H9 (cell line): ENCODE data around the gene LAMC2. TPM values are rescaled to one million over a fixed set of nuclear protein-coding genes. Genes with fewer than 3 reads are reported as not detected.

Source experiments
- DNase-seq: peaks from one replicate; pipeline ENCODE4 v3.0.0-alpha.2; 2017
- H2AFZ ChIP-seq: one replicate; pipeline ENCODE4 v1.6.1; 2013; ENCODE audit warnings: mild to moderate bottlenecking, low read length, control low read depth, moderate library complexity
- H2AK5ac ChIP-seq: 2 replicates; pipeline ENCODE4 v1.6.1; 2013; ENCODE audit warnings: low read length, control low read depth, mixed read lengths; ENCODE audit not compliant: insufficient read length
- H2BK120ac ChIP-seq: one replicate; pipeline ENCODE4 v1.6.1; 2013; ENCODE audit warnings: low read depth, mild to moderate bottlenecking, low read length, control low read depth, inconsistent platforms; ENCODE audit not compliant: poor library complexity, severe bottlenecking
- H2BK12ac ChIP-seq: 2 replicates; pipeline ENCODE4 v1.6.1; 2013; ENCODE audit warnings: low read length, control low read depth, mixed read lengths, low read depth; ENCODE audit not compliant: insufficient read length
- H2BK15ac ChIP-seq: 2 replicates; pipeline ENCODE4 v1.6.1; 2013; ENCODE audit warnings: low read depth, low read length, control low read depth
- H2BK20ac ChIP-seq: one replicate; pipeline ENCODE4 v1.6.1; 2013; ENCODE audit warnings: low read depth, mild to moderate bottlenecking, low read length, control low read depth, inconsistent platforms; ENCODE audit not compliant: poor library complexity, severe bottlenecking
- H2BK5ac ChIP-seq: 2 replicates; pipeline ENCODE4 v1.6.1; 2013; ENCODE audit warnings: low read length, control low read depth, mixed read lengths; ENCODE audit not compliant: insufficient read length
- H3K14ac ChIP-seq: 2 replicates; pipeline ENCODE4 v1.6.1; 2013; ENCODE audit warnings: low read length, control low read depth; ENCODE audit not compliant: insufficient read depth
- H3K18ac ChIP-seq: 2 replicates; pipeline ENCODE4 v1.6.1; 2013; ENCODE audit warnings: low read depth, mild to moderate bottlenecking, mixed read lengths, low read length, control low read depth; ENCODE audit not compliant: insufficient read length
- H3K23ac ChIP-seq: 2 replicates; pipeline ENCODE4 v1.6.1; 2013; ENCODE audit warnings: low read length, control low read depth, mixed read lengths, low read depth; ENCODE audit not compliant: insufficient read length
- H3K23me2 ChIP-seq: 2 replicates; pipeline ENCODE4 v1.6.1; 2013; ENCODE audit warnings: low read depth, mild to moderate bottlenecking, mixed read lengths, low read length, control low read depth; ENCODE audit not compliant: insufficient read length, poor library complexity, severe bottlenecking
- H3K27ac ChIP-seq: 2 replicates; pipeline ENCODE4 v1.5.1; 2013; ENCODE audit warnings: low read length, control low read depth, mixed read lengths, low read depth; ENCODE audit not compliant: insufficient read length
- H3K27me3 ChIP-seq: 2 replicates; pipeline ENCODE4 v1.6.1; 2013; ENCODE audit warnings: low read length, control low read depth, inconsistent platforms; ENCODE audit not compliant: insufficient read depth
- H3K4ac ChIP-seq: 2 replicates; pipeline ENCODE4 v1.6.1; 2013; ENCODE audit warnings: low read depth, mild to moderate bottlenecking, control low read depth, inconsistent platforms, low read length, moderate library complexity
- H3K4me1 ChIP-seq: 2 replicates; pipeline ENCODE4 v1.6.1; 2013; ENCODE audit warnings: low read length, control low read depth, inconsistent platforms; ENCODE audit not compliant: insufficient read depth
- H3K4me2 ChIP-seq: 2 replicates; pipeline ENCODE4 v1.6.1; 2013; ENCODE audit warnings: low read length, control low read depth, mixed read lengths; ENCODE audit not compliant: insufficient read length, insufficient read depth
- H3K56ac ChIP-seq: 2 replicates; pipeline ENCODE4 v1.6.1; 2013; ENCODE audit warnings: low read depth, mild to moderate bottlenecking, mixed read lengths, low read length, control low read depth; ENCODE audit not compliant: insufficient read length
- H3K79me1 ChIP-seq: 2 replicates; pipeline ENCODE4 v1.6.1; 2013; ENCODE audit warnings: low read depth, mild to moderate bottlenecking, moderate library complexity, low read length, control low read depth, inconsistent platforms; ENCODE audit not compliant: insufficient read depth, poor library complexity, severe bottlenecking
- H3K79me2 ChIP-seq: 2 replicates; pipeline ENCODE4 v1.6.1; 2013; ENCODE audit warnings: low read length, control low read depth, inconsistent platforms; ENCODE audit not compliant: insufficient read depth
- H3K9ac ChIP-seq: 2 replicates; pipeline ENCODE4 v1.6.1; 2013; ENCODE audit warnings: low read length, control low read depth, mixed read lengths; ENCODE audit not compliant: insufficient read length; ENCODE audit errors: extremely low read depth
- H3K9me3 ChIP-seq: one replicate; pipeline ENCODE4 v1.6.1; 2013; ENCODE audit warnings: low read depth, low read length, inconsistent platforms; ENCODE audit not compliant: control insufficient read depth
- H3T11ph ChIP-seq: one replicate; pipeline ENCODE4 v1.6.1; 2013; ENCODE audit warnings: mild to moderate bottlenecking, low read length, control low read depth, inconsistent platforms
- H4K20me1 ChIP-seq: one replicate; pipeline ENCODE4 v1.6.1; 2013; ENCODE audit not compliant: control insufficient read depth, insufficient read length, insufficient read depth
- H4K5ac ChIP-seq: 2 replicates; pipeline ENCODE4 v1.6.1; 2013; ENCODE audit warnings: low read depth, mild to moderate bottlenecking, mixed read lengths, low read length, control low read depth; ENCODE audit not compliant: insufficient read length
- H4K8ac ChIP-seq: replicated peaks from 2 replicates; pipeline ENCODE4 v1.6.1; 2013; ENCODE audit warnings: low read length, control low read depth, mixed read lengths, low read depth; ENCODE audit not compliant: insufficient read length
- H4K91ac ChIP-seq: 2 replicates; pipeline ENCODE4 v1.6.1; 2013; ENCODE audit warnings: low read depth, mild to moderate bottlenecking, moderate library complexity, mixed read lengths, low read length, control low read depth; ENCODE audit not compliant: insufficient read length
- H3K27ac Mint-ChIP-seq, 3 experiments: 2 replicates in 2 of 3; 3 replicates in 1 of 3; pipeline ENCODE4 v1.8.0; 2020 to 2021; ENCODE audit warnings: mixed read lengths in 3 of 3, mild to moderate bottlenecking in 1 of 3, moderate library complexity in 1 of 3
- H3K27me3 Mint-ChIP-seq: 2 replicates; pipeline ENCODE4 v1.8.0; 2021; ENCODE audit warnings: low read depth, mild to moderate bottlenecking, moderate library complexity, mixed read lengths
- H3K36me3 Mint-ChIP-seq, 3 experiments: 2 replicates in 2 of 3; 3 replicates in 1 of 3; pipeline ENCODE4 v1.8.0; 2020 to 2021; ENCODE audit warnings: low read depth in 3 of 3, mixed read lengths in 3 of 3; ENCODE audit not compliant: insufficient read depth in 1 of 3
- H3K4me1 Mint-ChIP-seq, 2 experiments: 2 replicates each; pipeline ENCODE4 v1.8.0; 2020; ENCODE audit warnings: mixed read lengths in 2 of 2
- H3K4me3 Mint-ChIP-seq, 2 experiments: 2 replicates in 1 of 2; 3 replicates in 1 of 2; pipeline ENCODE4 v1.8.0; 2020 to 2021; ENCODE audit warnings: mild to moderate bottlenecking in 2 of 2, mixed read lengths in 2 of 2, moderate library complexity in 1 of 2
- H3K9me3 Mint-ChIP-seq, 2 experiments: 2 replicates in 1 of 2; 3 replicates in 1 of 2; pipeline ENCODE4 v1.8.0; 2020; ENCODE audit warnings: mild to moderate bottlenecking in 2 of 2, mixed read lengths in 2 of 2, moderate library complexity in 1 of 2
- WGBS: extraction: QIAGEN DNeasy Blood & Tissue Kit; methylation state at CpG from one replicate; pipeline ENCODE4 v1.1.7; 2013; ENCODE audit warnings: missing lambda C conversion rate, low lambda C conversion rate, mixed read lengths; ENCODE audit not compliant: insufficient read length; ENCODE audit errors: extremely low coverage; 5-methylcytosine and 5-hydroxymethylcytosine counted together
- total RNA-seq: library from RNA; stranded (reverse); gene quantifications from 2 replicates; pipeline ENCODE4 v1.2.1, GENCODE V29; 2021
- TF ChIP-seq, protein P1 (sequence below): fragments of 200-600 bp; sonication (generic); conservative IDR thresholded peaks from 3 replicates; pipeline ENCODE4 v1.8.0; 2021; ENCODE audit warnings: antibody characterized with exemption, mild to moderate bottlenecking

Gene LAMC2
- total RNA-seq, 1 experiment from 2014 or later = 7.4 TPM

DNA sequence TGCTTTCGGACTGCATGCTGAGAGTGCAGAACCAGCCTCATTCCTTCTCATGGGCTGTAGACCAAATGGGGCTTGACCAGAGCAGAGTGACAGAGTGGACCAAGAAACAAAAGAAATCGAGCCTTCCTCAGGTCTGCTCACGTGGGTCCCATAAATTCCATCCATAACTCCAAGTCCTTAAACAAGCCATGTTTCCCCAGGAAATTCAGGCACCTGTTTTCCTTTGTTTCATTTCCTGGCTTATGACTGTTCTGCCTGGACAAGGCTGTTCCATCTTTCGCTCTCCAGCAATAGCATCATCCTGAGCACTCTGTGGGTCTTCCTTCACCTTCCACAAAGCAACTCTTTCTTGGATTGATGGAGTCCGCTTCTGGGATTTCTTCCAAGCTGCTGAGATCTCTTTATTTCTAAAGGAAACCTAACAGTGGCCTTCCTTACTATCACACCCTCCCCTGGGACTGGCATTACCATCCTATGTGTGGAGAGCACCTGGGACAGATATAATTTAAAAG lies 63.9 kb downstream of the LAMC2 start:
- no peak overlapping the region for H4K91ac ChIP-seq
- H2BK120ac ChIP-seq = no peak overlapping the region
- H3K4me2 ChIP-seq = no peak overlapping the region
- no peak overlapping the region for H3K9ac ChIP-seq
- TF ChIP-seq, protein P1, sequence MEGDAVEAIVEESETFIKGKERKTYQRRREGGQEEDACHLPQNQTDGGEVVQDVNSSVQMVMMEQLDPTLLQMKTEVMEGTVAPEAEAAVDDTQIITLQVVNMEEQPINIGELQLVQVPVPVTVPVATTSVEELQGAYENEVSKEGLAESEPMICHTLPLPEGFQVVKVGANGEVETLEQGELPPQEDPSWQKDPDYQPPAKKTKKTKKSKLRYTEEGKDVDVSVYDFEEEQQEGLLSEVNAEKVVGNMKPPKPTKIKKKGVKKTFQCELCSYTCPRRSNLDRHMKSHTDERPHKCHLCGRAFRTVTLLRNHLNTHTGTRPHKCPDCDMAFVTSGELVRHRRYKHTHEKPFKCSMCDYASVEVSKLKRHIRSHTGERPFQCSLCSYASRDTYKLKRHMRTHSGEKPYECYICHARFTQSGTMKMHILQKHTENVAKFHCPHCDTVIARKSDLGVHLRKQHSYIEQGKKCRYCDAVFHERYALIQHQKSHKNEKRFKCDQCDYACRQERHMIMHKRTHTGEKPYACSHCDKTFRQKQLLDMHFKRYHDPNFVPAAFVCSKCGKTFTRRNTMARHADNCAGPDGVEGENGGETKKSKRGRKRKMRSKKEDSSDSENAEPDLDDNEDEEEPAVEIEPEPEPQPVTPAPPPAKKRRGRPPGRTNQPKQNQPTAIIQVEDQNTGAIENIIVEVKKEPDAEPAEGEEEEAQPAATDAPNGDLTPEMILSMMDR = no peak
- H3K4me1 ChIP-seq = no peaks in the 10 kb centered on the region
- no peak overlapping the region for H3K4ac ChIP-seq
- H3K56ac ChIP-seq = no peak overlapping the region
- no peak overlapping the region for H2AFZ ChIP-seq
- no peaks in the 10 kb centered on the region for H3K23me2 ChIP-seq
- H4K8ac ChIP-seq = no peak overlapping the region
- WGBS = no CpG with 5 or more reads among the region's 5 CpGs
- H3K27ac Mint-ChIP-seq = no peak overlapping the region
- H3K14ac ChIP-seq = no peak overlapping the region
- no peaks in the 10 kb centered on the region for H4K20me1 ChIP-seq
- no peak overlapping the region for H2BK12ac ChIP-seq
- no peak overlapping the region for H2AK5ac ChIP-seq
- H4K5ac ChIP-seq = no peak overlapping the region
- H3K27me3 ChIP-seq = no peaks in the 10 kb centered on the region
- no peak overlapping the region for H3K23ac ChIP-seq
- no peak overlapping the region for H2BK15ac ChIP-seq
- peaks cover 5 to 6% of the 10 kb centered on the region in 2 experiments; a peak in 3 of 5 replicates for H3K9me3 Mint-ChIP-seq
- H2BK5ac ChIP-seq = no peak overlapping the region
- H3T11ph ChIP-seq = no peak overlapping the region
- H3K4me1 Mint-ChIP-seq = peaks cover 3 to 12% of the 10 kb centered on the region in 2 experiments; a peak in 2 of 4 replicates
- no peak overlapping the region for H3K18ac ChIP-seq
- no peak overlapping the region for H3K27ac ChIP-seq
- no peaks in the 10 kb centered on the region for H3K9me3 ChIP-seq
- peaks cover 15 to 24% (median 18%) of the 10 kb centered on the region in 3 experiments; a peak in 6 of 7 replicates for H3K36me3 Mint-ChIP-seq
- no peak for DNase-seq
- no peak overlapping the region for H3K4me3 Mint-ChIP-seq
- no peaks in the 10 kb centered on the region for H3K79me1 ChIP-seq
- H2BK20ac ChIP-seq = no peak overlapping the region
- H3K27me3 Mint-ChIP-seq = no peaks in the 10 kb centered on the region
- H3K79me2 ChIP-seq = no peaks in the 10 kb centered on the region
